Measurements from ENCODE around the gene DPH1. TPM values are rescaled to one million over a fixed set of nuclear protein-coding genes. Genes with fewer than 3 reads are reported as not detected.
"Not testable (repeated sequence)": the region's sequence is repeated elsewhere in the genome, so short reads cannot be mapped to it uniquely, and the experiment has no call there.

DPH1 gene
- total RNA-seq, 1 experiment from 2014 or later = 60.2 TPM

- DNase-seq (ENCODE audit: low read depth, low spot score) = no peak
- in situ Hi-C loops (cut with HindIII; ENCODE audit: low pct_unique_long_range_greater_than_20kb, low sequenced_read_pairs) = no loop called here
Measured at GRCh38 chr17:2002767-2003329, 27.1 kb upstream of the DPH1 start.

DNA sequence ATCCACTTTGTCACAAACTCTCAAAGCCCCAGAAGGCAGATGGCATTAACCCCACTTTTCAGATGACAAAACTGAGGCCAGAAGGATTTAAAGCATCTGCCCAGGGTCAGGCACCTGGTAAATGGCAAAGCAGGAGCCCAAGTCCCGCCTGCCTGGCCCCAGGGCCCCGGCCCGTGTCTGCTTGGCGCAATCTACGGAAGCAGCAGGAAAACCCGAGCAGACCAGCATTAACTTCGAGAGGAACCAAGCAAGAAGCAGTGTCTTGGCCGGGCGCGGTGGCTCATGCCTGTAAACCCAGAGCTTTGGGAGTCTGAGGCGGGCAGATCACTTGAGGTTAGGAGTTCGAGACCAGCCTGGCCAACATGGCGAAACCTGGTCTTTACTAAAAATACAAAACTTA, 26.4 kb upstream of the DPH1 start:
- in situ Hi-C loops (cut with HindIII; ENCODE audit: low pct_unique_long_range_greater_than_20kb, low sequenced_read_pairs) = no loop called here
- no peak for DNase-seq (ENCODE audit: low read depth, low spot score)

GRCh38 chr17:2004435-2004952, 25.5 kb upstream of the DPH1 start:
- in situ Hi-C loops (cut with HindIII; ENCODE audit: low pct_unique_long_range_greater_than_20kb, low sequenced_read_pairs) = no loop called here
- no peak for DNase-seq (ENCODE audit: low read depth, low spot score)

DNA sequence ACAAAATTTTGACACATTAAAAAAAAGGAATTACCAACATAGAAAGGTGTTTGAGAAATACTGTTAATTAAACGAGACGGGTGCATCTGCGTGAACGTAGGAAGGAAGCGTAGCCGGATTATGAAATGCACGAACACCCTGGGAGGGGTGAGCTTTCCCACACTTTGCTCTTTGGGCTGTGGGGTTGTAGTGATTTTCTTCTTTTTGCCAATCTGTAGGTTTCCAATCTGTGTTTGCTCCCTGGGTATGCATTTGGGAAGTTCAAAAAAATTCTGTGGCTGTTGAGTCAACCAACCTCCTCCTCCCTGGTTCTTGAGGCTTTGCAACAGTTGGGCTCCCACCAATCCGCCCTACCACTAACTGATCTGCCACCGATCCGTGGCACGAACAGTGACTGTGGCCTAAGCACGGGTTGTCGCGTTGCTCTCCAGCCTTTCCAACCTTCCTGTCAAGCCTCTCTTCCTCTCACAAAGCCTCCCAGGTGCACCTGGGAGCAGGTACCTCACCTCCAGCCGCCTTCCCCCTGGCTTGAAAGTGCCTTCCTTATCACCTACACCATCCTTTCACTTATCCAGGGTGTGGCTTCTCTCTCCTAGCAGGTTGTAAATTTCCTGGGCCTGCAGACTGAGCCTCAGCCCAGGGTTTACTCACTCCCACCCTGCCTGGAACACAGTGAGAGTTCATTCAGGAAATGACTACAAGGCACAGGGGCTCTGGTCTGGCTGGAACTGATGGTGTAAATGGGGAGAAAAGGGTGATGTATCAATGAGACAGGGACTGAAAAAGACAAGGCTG, 21.4 kb upstream of the DPH1 start:
- no peak for DNase-seq (ENCODE audit: low read depth, low spot score)
- in situ Hi-C loops (cut with HindIII; ENCODE audit: low pct_unique_long_range_greater_than_20kb, low sequenced_read_pairs) = no loop called here

DNA sequence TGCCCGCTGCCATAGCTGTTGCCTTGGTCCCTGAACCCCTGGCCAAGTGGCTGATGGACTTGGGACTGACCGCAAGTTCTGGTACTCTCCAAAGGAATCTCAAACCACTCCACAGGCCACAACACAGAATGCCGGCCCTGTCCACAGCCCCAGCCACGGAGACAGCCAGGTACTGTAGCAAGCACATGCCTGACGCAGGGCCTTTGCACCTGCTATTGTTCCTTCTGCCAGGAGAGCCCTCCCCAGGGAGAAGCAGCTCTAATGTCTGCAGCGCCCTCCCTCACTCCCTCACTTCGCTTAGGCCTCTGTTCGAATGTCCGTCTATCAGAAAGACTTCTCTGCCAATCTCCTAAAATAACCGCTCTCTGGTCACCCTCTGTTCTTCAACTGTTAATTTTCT, 20.2 kb upstream of the DPH1 start:
- no peak for DNase-seq (ENCODE audit: low read depth, low spot score)
- in situ Hi-C loops (cut with HindIII; ENCODE audit: low pct_unique_long_range_greater_than_20kb, low sequenced_read_pairs) = no loop called here

GRCh38 chr17:2011411-2012371, 18.3 kb upstream of the DPH1 start:
- in situ Hi-C loops (cut with HindIII; ENCODE audit: low pct_unique_long_range_greater_than_20kb, low sequenced_read_pairs) = no loop called here

DNA sequence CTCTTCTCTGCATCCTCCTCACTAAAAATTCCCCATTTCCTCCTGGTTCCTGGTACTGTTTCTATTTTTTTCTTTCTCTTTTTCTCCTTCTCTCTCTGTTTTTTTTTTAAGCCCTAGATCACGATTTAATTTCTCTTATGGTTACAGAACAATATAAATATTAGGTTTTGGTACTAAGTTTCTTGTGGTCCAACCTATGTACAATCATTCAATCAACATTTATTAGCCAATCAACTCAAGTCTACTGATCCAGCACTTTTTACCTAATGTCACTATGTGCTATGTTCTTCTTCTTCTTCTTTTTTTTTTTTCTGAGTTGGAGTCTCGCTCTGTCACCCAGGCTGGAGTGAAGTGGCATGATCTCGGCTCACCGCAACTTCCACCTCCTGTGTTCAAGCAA, 17.5 kb upstream of the DPH1 start:
- in situ Hi-C loops (cut with HindIII; ENCODE audit: low pct_unique_long_range_greater_than_20kb, low sequenced_read_pairs) = no loop called here
- DNase-seq (ENCODE audit: low read depth, low spot score) = no peak

More at GRCh38 chr17:2011411-2012371, 18.3 kb upstream of the DPH1 start:
- no peak for DNase-seq (ENCODE audit: low read depth, low spot score)

- in situ Hi-C loops (cut with HindIII; ENCODE audit: low pct_unique_long_range_greater_than_20kb, low sequenced_read_pairs); DNase-seq (ENCODE audit: low read depth, low spot score): not testable (repeated sequence)
Measured at GRCh38 chr17:2013220-2013993, 16.5 kb upstream of the DPH1 start.

DNA sequence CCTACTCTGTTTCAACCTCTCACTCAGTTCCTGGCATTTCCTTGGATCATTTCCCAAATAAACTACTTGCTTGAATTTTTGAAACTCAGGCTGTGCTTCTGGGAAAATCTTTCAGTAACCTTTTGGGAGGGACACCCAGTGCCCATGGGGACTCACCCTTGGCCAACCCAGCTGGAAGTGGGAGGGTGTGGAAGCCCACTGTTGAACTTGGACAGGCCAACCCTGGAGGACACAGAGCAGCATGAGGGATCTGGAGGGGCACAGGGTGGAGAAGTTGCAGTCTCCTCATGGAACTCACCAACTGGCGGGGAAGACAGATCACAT, 16.0 kb upstream of the DPH1 start:
- DNase-seq (ENCODE audit: low read depth, low spot score) = no peak
- in situ Hi-C loops (cut with HindIII; ENCODE audit: low pct_unique_long_range_greater_than_20kb, low sequenced_read_pairs) = no loop called here

DNA sequence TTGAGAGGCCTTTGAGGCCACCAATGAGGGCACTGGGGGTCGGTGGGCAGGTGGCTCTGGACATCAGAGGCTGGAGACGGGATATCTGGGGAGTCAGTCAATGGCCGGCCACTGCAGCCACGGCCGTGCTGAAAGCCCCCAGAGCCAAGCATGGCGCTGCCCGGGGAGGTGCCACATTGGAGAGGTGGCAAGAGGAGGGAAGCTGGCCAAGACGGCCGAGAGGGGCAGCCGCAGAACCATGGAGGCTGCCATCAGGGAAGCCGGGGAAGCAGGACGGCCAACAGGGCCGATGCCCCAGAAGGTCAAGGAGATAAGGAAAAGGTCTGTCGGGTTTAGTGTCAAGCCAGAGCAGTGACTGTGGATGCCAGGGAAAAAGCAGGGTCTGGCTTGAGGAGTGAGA, 14.6 kb upstream of the DPH1 start:
- in situ Hi-C loops (cut with HindIII; ENCODE audit: low pct_unique_long_range_greater_than_20kb, low sequenced_read_pairs) = no loop called here
- no peak for DNase-seq (ENCODE audit: low read depth, low spot score)

GRCh38 chr17:2016494-2016893, 13.5 kb upstream of the DPH1 start:
- no peak for DNase-seq (ENCODE audit: low read depth, low spot score)
- in situ Hi-C loops (cut with HindIII; ENCODE audit: low pct_unique_long_range_greater_than_20kb, low sequenced_read_pairs) = no loop called here

DNA sequence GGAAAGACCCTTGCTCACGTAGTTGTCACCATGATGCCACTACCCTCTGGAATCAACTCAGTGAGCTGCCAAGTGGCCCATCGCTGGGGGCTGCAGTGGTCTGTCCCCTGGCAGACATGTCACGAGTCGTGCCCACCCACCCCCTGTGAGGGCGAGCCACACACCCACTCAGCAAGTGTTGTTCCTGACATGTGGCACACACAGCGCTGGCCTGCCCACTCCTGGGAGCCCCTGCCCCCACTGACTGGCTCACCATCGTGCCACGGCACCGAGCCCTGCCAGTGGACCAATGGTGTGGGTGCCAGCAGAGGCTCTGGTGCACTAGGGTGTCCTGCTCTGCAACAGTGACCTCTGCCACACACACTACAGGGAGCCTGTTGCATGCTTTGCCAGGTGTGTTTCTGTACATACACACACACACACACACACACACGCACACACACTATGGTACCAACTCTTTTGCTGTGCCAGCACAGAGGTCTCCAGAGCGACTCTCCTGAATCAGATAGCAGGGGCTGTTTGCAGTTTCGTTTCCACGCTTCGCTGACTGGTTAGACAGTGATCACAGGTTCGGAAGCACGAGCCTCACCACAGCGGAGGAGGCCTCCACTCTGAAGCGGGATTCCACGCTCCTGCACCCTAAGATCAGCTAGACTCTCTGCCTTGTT, 12.5 kb upstream of the DPH1 start:
- in situ Hi-C loops (cut with HindIII; ENCODE audit: low pct_unique_long_range_greater_than_20kb, low sequenced_read_pairs) = no loop called here

GRCh38 chr17:2018716-2019510, 11.0 kb upstream of the DPH1 start:
- in situ Hi-C loops (cut with HindIII; ENCODE audit: low pct_unique_long_range_greater_than_20kb, low sequenced_read_pairs) = no loop called here
- DNase-seq (ENCODE audit: low read depth, low spot score) = no peak

More for the DNA sequence above, 12.5 kb upstream of the DPH1 start:
- DNase-seq (ENCODE audit: low read depth, low spot score) = no peak

- in situ Hi-C loops (cut with HindIII; ENCODE audit: low pct_unique_long_range_greater_than_20kb, low sequenced_read_pairs) = no loop called here
- DNase-seq (ENCODE audit: low read depth, low spot score) = no peak
Measured at GRCh38 chr17:2019723-2020122, 10.2 kb upstream of the DPH1 start.

GRCh38 chr17:2020721-2021120, 9.2 kb upstream of the DPH1 start:
- no peak for DNase-seq (ENCODE audit: low read depth, low spot score)
- in situ Hi-C loops (cut with HindIII; ENCODE audit: low pct_unique_long_range_greater_than_20kb, low sequenced_read_pairs) = no loop called here

GRCh38 chr17:2022647-2023240, 7.2 kb upstream of the DPH1 start:
- in situ Hi-C loops (cut with HindIII; ENCODE audit: low pct_unique_long_range_greater_than_20kb, low sequenced_read_pairs) = no loop called here

More at GRCh38 chr17:2022647-2023240, 7.2 kb upstream of the DPH1 start:
- DNase-seq (ENCODE audit: low read depth, low spot score) = no peak

All from SK-MEL-5 (cell line).